HEK293 (cell line): ENCODE results near the gene MRPL3.

ENCODE experiments used
- CTCF ChIA-PET: fragments of 350-600 bp; formaldehyde crosslinking; extraction: SDS; loops from one replicate; lab custom pipeline; 2021; ENCODE audit warnings: antibody characterized with exemption; lab: Yijun Ruan, JAX
- POLR2A ChIA-PET: fragments of 300-600 bp; formaldehyde crosslinking; extraction: SDS; loops from one replicate; lab custom pipeline; 2020; ENCODE audit warnings: antibody characterized with exemption, inconsistent platforms; lab: Yijun Ruan, JAX
- H3K27ac ChIP-seq: fragments of 200-500 bp; sonication (Bioruptor generic); 2 replicates; pipeline ENCODE4 v1.5.1; 2014; ENCODE audit warnings: low read depth, low read length, control low read depth, inconsistent platforms; ENCODE audit errors: extremely low read depth
- H3K36me3 ChIP-seq, 2 experiments: fragments of 200-500 bp in 1 of 2; sonication (Bioruptor generic) in 1 of 2; 1 replicate in 1 of 2; 2 replicates in 1 of 2; pipeline ENCODE4 v1.5.1; 2014 to 2017; ENCODE audit warnings: inconsistent platforms in 2 of 2, low read length in 2 of 2; ENCODE audit not compliant: control insufficient read depth in 2 of 2, insufficient read depth in 1 of 2
- H3K4me1 ChIP-seq: fragments of 200-500 bp; sonication (Bioruptor generic); 2 replicates; pipeline ENCODE4 v1.5.1; 2014; ENCODE audit warnings: mild to moderate bottlenecking, low read length, inconsistent platforms; ENCODE audit not compliant: control insufficient read depth, insufficient read depth
- H3K4me3 ChIP-seq: 2 replicates; pipeline ENCODE4 v1.5.1; 2011; ENCODE audit warnings: low read depth, mild to moderate bottlenecking, control low read depth, low read length, moderate library complexity
- H3K9me3 ChIP-seq: fragments of 200-500 bp; sonication (Bioruptor generic); 2 replicates; pipeline ENCODE4 v1.5.1; 2014; ENCODE audit warnings: low read depth, low read length, inconsistent platforms; ENCODE audit not compliant: control insufficient read depth, insufficient read depth
- ZBTB20 ChIP-seq: fragments of 450-650 bp; formaldehyde crosslinking; IDR thresholded peaks from 2 replicates; pipeline ENCODE4 v1.5.1; 2016; ENCODE audit warnings: missing biosample characterization, missing genetic modification characterization
- ZBTB7A ChIP-seq: fragments of 450-650 bp; formaldehyde crosslinking; IDR thresholded peaks from 2 replicates; pipeline ENCODE4 v1.5.1; 2016; ENCODE audit warnings: low read depth, missing biosample characterization, missing genetic modification characterization
- ZBTB8A ChIP-seq: fragments of 450-650 bp; formaldehyde crosslinking; IDR thresholded peaks from 2 replicates; pipeline ENCODE4 v1.5.1; 2016; ENCODE audit warnings: missing biosample characterization, missing genetic modification characterization
- ZIC2 ChIP-seq: fragments of 450-650 bp; formaldehyde crosslinking; IDR thresholded peaks from 2 replicates; pipeline ENCODE4 v1.5.1; 2016; ENCODE audit warnings: missing biosample characterization, missing genetic modification characterization
- ZNF121 ChIP-seq: fragments of 450-650 bp; formaldehyde crosslinking; IDR thresholded peaks from 2 replicates; pipeline ENCODE4 v1.5.1; 2016; ENCODE audit warnings: missing biosample characterization, missing genetic modification characterization
- ZNF140 ChIP-seq: fragments of 450-650 bp; formaldehyde crosslinking; IDR thresholded peaks from 2 replicates; pipeline ENCODE4 v1.5.1; 2016; ENCODE audit warnings: missing biosample characterization, missing genetic modification characterization
- ZNF146 ChIP-seq: fragments of 450-650 bp; formaldehyde crosslinking; IDR thresholded peaks from 2 replicates; pipeline ENCODE4 v1.5.1; 2016; ENCODE audit warnings: missing biosample characterization, missing genetic modification characterization
- ZNF175 ChIP-seq: fragments of 450-650 bp; formaldehyde crosslinking; IDR thresholded peaks from 2 replicates; pipeline ENCODE4 v1.5.1; 2016; ENCODE audit warnings: missing biosample characterization, missing genetic modification characterization
- ZNF184 ChIP-seq: fragments of 450-650 bp; IDR thresholded peaks from 2 replicates; pipeline ENCODE4 v1.5.1; 2018; ENCODE audit warnings: missing biosample characterization, mild to moderate bottlenecking, missing genetic modification characterization
- ZNF2 ChIP-seq: fragments of 450-650 bp; formaldehyde crosslinking; IDR thresholded peaks from 2 replicates; pipeline ENCODE4 v1.5.1; 2016; ENCODE audit warnings: missing biosample characterization, missing genetic modification characterization
- ZNF211 ChIP-seq: fragments of 450-650 bp; formaldehyde crosslinking; IDR thresholded peaks from 2 replicates; pipeline ENCODE4 v1.5.1; 2016; ENCODE audit warnings: low read depth, missing biosample characterization, missing genetic modification characterization
- ZNF423 ChIP-seq: fragments of 450-650 bp; formaldehyde crosslinking; IDR thresholded peaks from 2 replicates; pipeline ENCODE4 v1.5.1; 2016; ENCODE audit warnings: missing biosample characterization, missing genetic modification characterization
- ZNF473 ChIP-seq: fragments of 450-650 bp; formaldehyde crosslinking; IDR thresholded peaks from 2 replicates; pipeline ENCODE4 v1.5.1; 2017; ENCODE audit warnings: missing biosample characterization, missing genetic modification characterization
- ZNF48 ChIP-seq: fragments of 450-650 bp; formaldehyde crosslinking; IDR thresholded peaks from 2 replicates; pipeline ENCODE4 v1.5.1; 2016; ENCODE audit warnings: missing biosample characterization, missing genetic modification characterization
- ZNF501 ChIP-seq: fragments of 450-650 bp; formaldehyde crosslinking; IDR thresholded peaks from 2 replicates; pipeline ENCODE4 v1.5.1; 2016; ENCODE audit warnings: missing biosample characterization, missing genetic modification characterization
- ZNF585B ChIP-seq: fragments of 450-650 bp; formaldehyde crosslinking; IDR thresholded peaks from 2 replicates; pipeline ENCODE4 v1.5.1; 2016; ENCODE audit warnings: missing biosample characterization, missing genetic modification characterization
- ZNF664 ChIP-seq: fragments of 450-650 bp; formaldehyde crosslinking; IDR thresholded peaks from 2 replicates; pipeline ENCODE4 v1.5.1; 2016; ENCODE audit warnings: missing biosample characterization, missing genetic modification characterization
- ZNF670 ChIP-seq: fragments of 450-650 bp; formaldehyde crosslinking; IDR thresholded peaks from 2 replicates; pipeline ENCODE4 v1.5.1; 2016; ENCODE audit warnings: missing biosample characterization, missing genetic modification characterization, low read depth
- ZNF707 ChIP-seq: fragments of 450-650 bp; formaldehyde crosslinking; IDR thresholded peaks from 2 replicates; pipeline ENCODE4 v1.5.1; 2016; ENCODE audit warnings: missing biosample characterization, missing genetic modification characterization
- ZSCAN23 ChIP-seq: fragments of 450-650 bp; formaldehyde crosslinking; IDR thresholded peaks from 2 replicates; pipeline ENCODE4 v1.5.1; 2016; ENCODE audit warnings: missing biosample characterization, missing genetic modification characterization
- TF ChIP-seq, protein P1 (sequence below): fragments of 450-650 bp; formaldehyde crosslinking; IDR thresholded peaks from 2 replicates; pipeline ENCODE4 v1.5.1; 2016; ENCODE audit warnings: missing biosample characterization, missing genetic modification characterization
- TF ChIP-seq, protein P2 (sequence below): fragments of 450-650 bp; formaldehyde crosslinking; IDR thresholded peaks from 2 replicates; pipeline ENCODE4 v1.5.1; 2017; ENCODE audit warnings: missing biosample characterization, missing genetic modification characterization
- TF ChIP-seq, protein P3 (sequence below): fragments of 450-650 bp; formaldehyde crosslinking; optimal IDR thresholded peaks from 2 replicates; pipeline ENCODE3; 2016; ENCODE audit warnings: missing biosample characterization, mild to moderate bottlenecking, missing genetic modification characterization
- TF ChIP-seq, protein P4 (sequence below): fragments of 450-650 bp; formaldehyde crosslinking; IDR thresholded peaks from 2 replicates; pipeline ENCODE4 v1.5.1; 2016; ENCODE audit warnings: missing biosample characterization, missing genetic modification characterization
- TF ChIP-seq, protein P5 (sequence below): fragments of 450-650 bp; formaldehyde crosslinking; IDR thresholded peaks from 2 replicates; pipeline ENCODE4 v1.5.1; 2016; ENCODE audit warnings: missing biosample characterization, missing genetic modification characterization

Gene MRPL3

DNA sequence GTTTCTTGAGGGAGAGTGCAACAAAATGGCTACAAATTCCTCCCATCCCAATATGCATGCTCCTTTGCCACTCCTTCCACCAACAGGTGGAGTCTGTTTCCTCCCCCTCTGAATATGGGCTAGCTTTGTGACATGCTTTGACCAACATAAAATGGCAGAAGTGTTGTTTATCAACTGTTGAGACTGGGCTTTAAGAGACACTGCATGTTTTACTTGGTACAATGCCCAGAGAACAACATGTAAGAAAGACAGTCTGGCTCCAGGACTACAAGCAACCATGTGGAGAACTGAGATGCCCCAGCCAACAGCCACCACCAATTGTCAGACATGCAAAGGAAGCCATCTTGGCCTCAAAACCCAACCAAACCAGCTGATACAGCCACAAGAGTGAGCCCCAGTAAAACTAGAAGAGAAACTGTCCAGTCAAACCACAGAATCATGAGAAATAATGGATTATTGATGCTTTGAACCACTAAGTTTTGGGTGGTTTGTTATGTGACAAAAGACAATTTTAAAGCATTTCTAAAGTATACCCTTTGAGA is 80.7 kb downstream of the MRPL3 start (continued):
- TF ChIP-seq, protein P1, sequence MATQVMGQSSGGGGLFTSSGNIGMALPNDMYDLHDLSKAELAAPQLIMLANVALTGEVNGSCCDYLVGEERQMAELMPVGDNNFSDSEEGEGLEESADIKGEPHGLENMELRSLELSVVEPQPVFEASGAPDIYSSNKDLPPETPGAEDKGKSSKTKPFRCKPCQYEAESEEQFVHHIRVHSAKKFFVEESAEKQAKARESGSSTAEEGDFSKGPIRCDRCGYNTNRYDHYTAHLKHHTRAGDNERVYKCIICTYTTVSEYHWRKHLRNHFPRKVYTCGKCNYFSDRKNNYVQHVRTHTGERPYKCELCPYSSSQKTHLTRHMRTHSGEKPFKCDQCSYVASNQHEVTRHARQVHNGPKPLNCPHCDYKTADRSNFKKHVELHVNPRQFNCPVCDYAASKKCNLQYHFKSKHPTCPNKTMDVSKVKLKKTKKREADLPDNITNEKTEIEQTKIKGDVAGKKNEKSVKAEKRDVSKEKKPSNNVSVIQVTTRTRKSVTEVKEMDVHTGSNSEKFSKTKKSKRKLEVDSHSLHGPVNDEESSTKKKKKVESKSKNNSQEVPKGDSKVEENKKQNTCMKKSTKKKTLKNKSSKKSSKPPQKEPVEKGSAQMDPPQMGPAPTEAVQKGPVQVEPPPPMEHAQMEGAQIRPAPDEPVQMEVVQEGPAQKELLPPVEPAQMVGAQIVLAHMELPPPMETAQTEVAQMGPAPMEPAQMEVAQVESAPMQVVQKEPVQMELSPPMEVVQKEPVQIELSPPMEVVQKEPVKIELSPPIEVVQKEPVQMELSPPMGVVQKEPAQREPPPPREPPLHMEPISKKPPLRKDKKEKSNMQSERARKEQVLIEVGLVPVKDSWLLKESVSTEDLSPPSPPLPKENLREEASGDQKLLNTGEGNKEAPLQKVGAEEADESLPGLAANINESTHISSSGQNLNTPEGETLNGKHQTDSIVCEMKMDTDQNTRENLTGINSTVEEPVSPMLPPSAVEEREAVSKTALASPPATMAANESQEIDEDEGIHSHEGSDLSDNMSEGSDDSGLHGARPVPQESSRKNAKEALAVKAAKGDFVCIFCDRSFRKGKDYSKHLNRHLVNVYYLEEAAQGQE (tag by site-specific recombination), result no peak
- TF ChIP-seq ZNF140 (tag by site-specific recombination) (no peak), ZNF121 (tag by site-specific recombination) (no peak)

DNA sequence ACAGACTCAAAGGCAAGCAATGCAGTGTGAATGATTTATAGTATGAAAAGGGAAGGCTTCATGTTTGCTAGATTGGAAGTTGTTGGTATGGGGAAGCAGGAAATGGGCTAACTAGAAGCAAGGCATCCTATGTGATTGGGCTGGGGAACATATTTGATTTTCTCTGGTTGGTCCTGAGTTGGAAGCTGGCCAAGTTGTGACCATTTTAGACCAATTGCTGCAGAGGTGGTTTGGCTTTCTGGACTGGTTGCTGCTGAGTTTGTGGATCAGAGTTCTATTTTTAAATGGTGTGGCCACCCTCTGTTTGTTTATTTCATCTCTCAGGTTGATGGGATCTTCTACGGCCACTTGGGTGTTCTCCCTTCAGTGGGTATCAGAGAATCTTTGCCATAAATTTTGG is 81.5 kb downstream of the MRPL3 start:
- H3K27ac ChIP-seq, result no peak overlapping the region
- H3K4me3 ChIP-seq, result no peak overlapping the region
- CTCF ChIA-PET, result no interaction called here
- no peaks in the 10 kb centered on the region for H3K36me3 ChIP-seq
- H3K9me3 ChIP-seq, result no peaks in the 10 kb centered on the region
- POLR2A ChIA-PET, result no interaction called here
- TF ChIP-seq ZNF501 (tag by site-specific recombination) (no peak), ZNF423 (tag by site-specific recombination) (no peak), ZNF473 (tag by site-specific recombination) (no peak), ZIC2 (tag by site-specific recombination) (no peak), ZNF2 (no peak), ZNF664 (tag by site-specific recombination) (no peak)
- TF ChIP-seq, protein P2, sequence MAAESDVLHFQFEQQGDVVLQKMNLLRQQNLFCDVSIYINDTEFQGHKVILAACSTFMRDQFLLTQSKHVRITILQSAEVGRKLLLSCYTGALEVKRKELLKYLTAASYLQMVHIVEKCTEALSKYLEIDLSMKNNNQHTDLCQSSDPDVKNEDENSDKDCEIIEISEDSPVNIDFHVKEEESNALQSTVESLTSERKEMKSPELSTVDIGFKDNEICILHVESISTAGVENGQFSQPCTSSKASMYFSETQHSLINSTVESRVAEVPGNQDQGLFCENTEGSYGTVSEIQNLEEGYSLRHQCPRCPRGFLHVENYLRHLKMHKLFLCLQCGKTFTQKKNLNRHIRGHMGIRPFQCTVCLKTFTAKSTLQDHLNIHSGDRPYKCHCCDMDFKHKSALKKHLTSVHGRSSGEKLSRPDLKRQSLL (tag by site-specific recombination), result no peak
- H3K4me1 ChIP-seq, result no peaks in the 10 kb centered on the region

DNA sequence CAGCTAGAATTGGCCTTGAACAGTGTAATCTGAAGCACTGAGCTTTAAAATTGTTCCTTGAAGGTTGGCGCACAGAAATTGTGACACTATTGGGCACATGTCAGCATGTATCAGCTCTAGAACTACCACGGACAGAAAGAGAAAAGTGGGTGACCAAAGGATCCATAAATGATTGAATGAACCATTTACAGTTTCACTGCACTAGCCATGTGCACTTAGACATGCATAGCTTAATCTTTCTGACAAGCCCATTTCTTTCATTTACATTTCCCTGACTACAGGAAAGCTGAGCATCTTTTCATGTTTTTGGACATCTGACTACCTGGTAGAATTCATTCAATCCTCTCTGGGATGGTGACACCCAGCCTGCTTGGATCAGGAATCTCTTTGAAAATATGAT is 85.0 kb downstream of the MRPL3 start:
- POLR2A ChIA-PET, result no interaction called here
- CTCF ChIA-PET, result no interaction called here
- TF ChIP-seq, protein P3, sequence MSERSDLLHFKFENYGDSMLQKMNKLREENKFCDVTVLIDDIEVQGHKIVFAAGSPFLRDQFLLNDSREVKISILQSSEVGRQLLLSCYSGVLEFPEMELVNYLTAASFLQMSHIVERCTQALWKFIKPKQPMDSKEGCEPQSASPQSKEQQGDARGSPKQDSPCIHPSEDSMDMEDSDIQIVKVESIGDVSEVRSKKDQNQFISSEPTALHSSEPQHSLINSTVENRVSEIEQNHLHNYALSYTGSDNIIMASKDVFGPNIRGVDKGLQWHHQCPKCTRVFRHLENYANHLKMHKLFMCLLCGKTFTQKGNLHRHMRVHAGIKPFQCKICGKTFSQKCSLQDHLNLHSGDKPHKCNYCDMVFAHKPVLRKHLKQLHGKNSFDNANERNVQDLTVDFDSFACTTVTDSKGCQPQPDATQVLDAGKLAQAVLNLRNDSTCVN (tag by site-specific recombination), result no peak
- no peak for TF ChIP-seq ZNF707 (tag by site-specific recombination)
- TF ChIP-seq ZNF211 (tag by site-specific recombination), result no peak
- TF ChIP-seq ZNF175 (tag by site-specific recombination), result no peak
- TF ChIP-seq, protein P4, sequence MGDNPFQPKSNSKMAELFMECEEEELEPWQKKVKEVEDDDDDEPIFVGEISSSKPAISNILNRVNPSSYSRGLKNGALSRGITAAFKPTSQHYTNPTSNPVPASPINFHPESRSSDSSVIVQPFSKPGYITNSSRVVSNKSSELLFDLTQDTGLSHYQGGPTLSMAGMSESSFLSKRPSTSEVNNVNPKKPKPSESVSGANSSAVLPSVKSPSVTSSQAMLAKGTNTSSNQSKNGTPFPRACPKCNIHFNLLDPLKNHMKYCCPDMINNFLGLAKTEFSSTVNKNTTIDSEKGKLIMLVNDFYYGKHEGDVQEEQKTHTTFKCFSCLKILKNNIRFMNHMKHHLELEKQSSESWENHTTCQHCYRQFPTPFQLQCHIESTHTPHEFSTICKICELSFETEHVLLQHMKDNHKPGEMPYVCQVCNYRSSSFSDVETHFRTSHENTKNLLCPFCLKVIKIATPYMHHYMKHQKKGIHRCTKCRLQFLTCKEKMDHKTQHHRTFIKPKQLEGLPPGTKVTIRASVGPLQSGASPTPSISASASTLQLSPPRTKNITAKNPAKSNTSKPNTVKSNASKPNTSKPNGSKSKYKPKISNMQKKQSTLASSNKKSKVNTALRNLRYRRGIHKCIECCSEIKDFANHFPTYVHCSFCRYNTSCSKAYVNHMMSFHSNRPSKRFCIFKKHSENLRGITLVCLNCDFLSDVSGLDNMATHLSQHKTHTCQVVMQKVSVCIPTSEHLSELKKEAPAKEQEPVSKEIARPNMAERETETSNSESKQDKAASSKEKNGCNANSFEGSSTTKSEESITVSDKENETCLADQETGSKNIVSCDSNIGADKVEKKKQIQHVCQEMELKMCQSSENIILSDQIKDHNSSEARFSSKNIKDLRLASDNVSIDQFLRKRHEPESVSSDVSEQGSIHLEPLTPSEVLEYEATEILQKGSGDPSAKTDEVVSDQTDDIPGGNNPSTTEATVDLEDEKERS, result no peak
- TF ChIP-seq ZNF184, result no peak
- no peak for TF ChIP-seq ZNF585B
- TF ChIP-seq ZNF670 (tag by site-specific recombination), result no peak
- TF ChIP-seq, protein P5, sequence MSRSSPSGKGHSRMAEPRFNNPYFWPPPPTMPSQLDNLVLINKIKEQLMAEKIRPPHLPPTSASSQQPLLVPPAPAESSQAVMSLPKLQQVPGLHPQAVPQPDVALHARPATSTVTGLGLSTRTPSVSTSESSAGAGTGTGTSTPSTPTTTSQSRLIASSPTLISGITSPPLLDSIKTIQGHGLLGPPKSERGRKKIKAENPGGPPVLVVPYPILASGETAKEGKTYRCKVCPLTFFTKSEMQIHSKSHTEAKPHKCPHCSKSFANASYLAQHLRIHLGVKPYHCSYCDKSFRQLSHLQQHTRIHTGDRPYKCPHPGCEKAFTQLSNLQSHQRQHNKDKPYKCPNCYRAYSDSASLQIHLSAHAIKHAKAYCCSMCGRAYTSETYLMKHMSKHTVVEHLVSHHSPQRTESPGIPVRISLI (tag by site-specific recombination), result no peak
- no peak for TF ChIP-seq ZNF48 (tag by site-specific recombination)
- no peak for TF ChIP-seq ZBTB7A
- TF ChIP-seq ZBTB8A (tag by site-specific recombination), result no peak
- TF ChIP-seq ZNF146 (tag by site-specific recombination), result no peak
- no peak for TF ChIP-seq ZSCAN23 (tag by site-specific recombination)
- TF ChIP-seq ZBTB20 (tag by site-specific recombination), result no peak
- TF ChIP-seq, all 188 proteins: peak for 0
- Histone ChIP-seq H3K4me3 (no peak overlapping the region), H3K4me1 (no peaks in the 10 kb centered on the region), H3K9me3 (no peaks in the 10 kb centered on the region), H3K27ac (no peak overlapping the region), H3K36me3 (no peaks in the 10 kb centered on the region)
